Kidney (tissue), 14 donors: ENCODE results near the gene ITGAL. TPM values are rescaled to one million over a fixed set of nuclear protein-coding genes. Genes with fewer than 3 reads are reported as not detected.

Experiments
- DNase-seq, 5 donors: peaks; one replicate each; pipeline ENCODE4 v3.0.0-alpha.2; 2013 to 2020
- FAIRE-seq: peaks from 2 replicates; lab custom pipeline; 2012; peaks lifted over from hg19 to GRCh38; lab: Jason Lieb, UNC
- H3K27ac ChIP-seq, 2 donors: one replicate each; pipeline ENCODE4 v1.7.0; 2013; ENCODE audit warnings: low read depth in 2 of 2, low read length in 2 of 2, inconsistent platforms in 1 of 2
- H3K27me3 ChIP-seq: one replicate; pipeline ENCODE4 v1.7.1; 2013; ENCODE audit warnings: low read length, inconsistent platforms; ENCODE audit not compliant: control insufficient read depth, insufficient read depth
- H3K36me3 ChIP-seq, 3 donors: one replicate each; pipeline versions ENCODE4 v1.7.0 to v1.7.1; 2013; ENCODE audit warnings: low read length in 3 of 3, control low read depth in 1 of 3, inconsistent platforms in 1 of 3; ENCODE audit not compliant: insufficient read depth in 3 of 3, control insufficient read depth in 2 of 3
- H3K4me1 ChIP-seq, 3 donors: one replicate each; pipeline versions ENCODE4 v1.7.0 to v1.7.1; 2013; ENCODE audit warnings: low read length in 3 of 3, inconsistent platforms in 1 of 3, low read depth in 1 of 3; ENCODE audit not compliant: control insufficient read depth in 2 of 3, insufficient read depth in 2 of 3
- H3K4me3 ChIP-seq, 3 donors: one replicate each; pipeline versions ENCODE4 v1.7.0 to v1.8.1; 2013; ENCODE audit warnings: low read length in 3 of 3, control low read depth in 1 of 3, inconsistent platforms in 1 of 3
- H3K9ac ChIP-seq, 3 donors: one replicate each; pipeline versions ENCODE4 v1.7.0 to v1.7.1; 2013; ENCODE audit warnings: low read length in 3 of 3, control low read depth in 1 of 3, inconsistent platforms in 1 of 3
- H3K9me3 ChIP-seq, 3 donors: one replicate each; pipeline versions ENCODE4 v1.7.0 to v1.7.1; 2013; ENCODE audit warnings: low read length in 3 of 3, control low read depth in 1 of 3, inconsistent platforms in 1 of 3; ENCODE audit not compliant: control insufficient read depth in 2 of 3, insufficient read depth in 1 of 3
- intact Hi-C: fragments of 100-400 bp; cut with DNase I; formaldehyde crosslinking; loops from one replicate; pipeline ENCODE4 v1.11.1; 2022
- polyA plus RNA-seq: library from polyadenylated mRNA; stranded (reverse); fragments of 350-450 nt; fragmentation: Illumina TruSeq; extraction: RNeasy Lipid Tissue Mini Kit (QIAGEN cat#74804); gene quantifications from one replicate; pipeline ENCODE4 v1.2.3, GENCODE V29; 2014; ENCODE audit warnings: low read depth, low replicate concordance; ENCODE audit not compliant: insufficient read depth
- total RNA-seq: library from RNA; stranded (reverse); fragmentation: NEBNext Ultra II Directional; extraction: Animal tissue kit (Norgen Biotek cat#: 25700); gene quantifications from one replicate; pipeline ENCODE4 v1.2.1, GENCODE V29; 2021
- TF ChIP-seq, protein P1 (sequence below): IDR thresholded peaks from 3 replicates; pipeline ENCODE4 v1.5.1; 2012; ENCODE audit warnings: mild to moderate bottlenecking, moderate library complexity, borderline replicate concordance; ENCODE audit not compliant: insufficient read depth; ENCODE audit errors: extremely low read depth
- donor health status: control.
- donor health status: control.
- donor health status: control.
- donor health status: control.
- donor health status: control.
- donor health status: DM: yes; HTN: yes; CAD: no.
- donor health status: Normal renal cell carcinoma (clear cell type).

ITGAL gene
- total and polyA plus RNA-seq, 2 donors from 2014 or later = 0.56 to 19.6 TPM

DNA sequence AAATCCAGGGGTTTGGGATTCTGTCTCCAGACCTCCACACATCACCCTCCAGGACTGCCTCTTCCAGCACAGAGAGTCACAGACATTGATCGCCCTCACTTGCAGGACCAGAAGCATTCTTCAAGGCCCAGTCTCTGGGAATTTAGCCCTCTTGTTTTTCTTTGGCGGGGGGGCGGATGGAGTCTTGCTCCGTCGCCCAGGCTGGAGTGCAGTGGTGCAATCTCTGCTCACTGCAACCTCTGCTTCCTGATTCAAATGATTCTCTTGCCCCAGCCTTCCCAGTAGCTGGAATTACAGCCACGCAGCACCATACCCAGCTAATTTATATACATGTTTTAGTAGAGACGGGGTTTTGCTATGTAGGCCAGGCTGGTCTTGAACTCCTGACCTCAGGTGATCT lies 8.5 kb upstream of the ITGAL start:
- intact Hi-C loops = no loop called here
- DNase-seq (no peak), FAIRE-seq (no peak)
- Histone ChIP-seq H3K36me3 (no peaks in the 10 kb centered on the region), H3K9me3 (no peaks in the 10 kb centered on the region), H3K27ac (no peak overlapping the region), H3K9ac (no peak overlapping the region), H3K27me3 (no peaks in the 10 kb centered on the region), H3K4me3 (no peak overlapping the region), H3K4me1 (no peaks in the 10 kb centered on the region)
- TF ChIP-seq, protein P1, sequence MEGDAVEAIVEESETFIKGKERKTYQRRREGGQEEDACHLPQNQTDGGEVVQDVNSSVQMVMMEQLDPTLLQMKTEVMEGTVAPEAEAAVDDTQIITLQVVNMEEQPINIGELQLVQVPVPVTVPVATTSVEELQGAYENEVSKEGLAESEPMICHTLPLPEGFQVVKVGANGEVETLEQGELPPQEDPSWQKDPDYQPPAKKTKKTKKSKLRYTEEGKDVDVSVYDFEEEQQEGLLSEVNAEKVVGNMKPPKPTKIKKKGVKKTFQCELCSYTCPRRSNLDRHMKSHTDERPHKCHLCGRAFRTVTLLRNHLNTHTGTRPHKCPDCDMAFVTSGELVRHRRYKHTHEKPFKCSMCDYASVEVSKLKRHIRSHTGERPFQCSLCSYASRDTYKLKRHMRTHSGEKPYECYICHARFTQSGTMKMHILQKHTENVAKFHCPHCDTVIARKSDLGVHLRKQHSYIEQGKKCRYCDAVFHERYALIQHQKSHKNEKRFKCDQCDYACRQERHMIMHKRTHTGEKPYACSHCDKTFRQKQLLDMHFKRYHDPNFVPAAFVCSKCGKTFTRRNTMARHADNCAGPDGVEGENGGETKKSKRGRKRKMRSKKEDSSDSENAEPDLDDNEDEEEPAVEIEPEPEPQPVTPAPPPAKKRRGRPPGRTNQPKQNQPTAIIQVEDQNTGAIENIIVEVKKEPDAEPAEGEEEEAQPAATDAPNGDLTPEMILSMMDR = no peak

DNA sequence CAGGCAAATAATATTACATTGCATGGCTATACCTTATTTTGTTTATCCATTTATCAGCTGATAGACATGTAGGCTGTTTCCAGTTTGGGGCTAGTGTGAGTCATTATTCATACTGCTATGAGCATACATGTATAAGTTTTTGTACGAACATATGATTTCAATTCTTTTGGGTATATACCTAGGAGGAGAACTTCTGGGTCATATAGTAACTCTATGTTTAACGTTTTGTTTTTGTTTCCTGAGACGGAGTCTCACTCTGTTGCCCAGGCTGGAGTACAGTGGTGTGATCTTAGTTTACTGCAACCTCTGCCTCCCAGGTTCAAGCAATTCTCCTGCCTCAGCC lies 2.4 kb upstream of the ITGAL start:
- Histone ChIP-seq H3K4me3 (no peak overlapping the region), H3K27me3 (no peaks in the 10 kb centered on the region), H3K27ac (no peak overlapping the region), H3K9ac (no peak overlapping the region), H3K4me1 (no peaks in the 10 kb centered on the region), H3K9me3 (no peaks in the 10 kb centered on the region), H3K36me3 (no peaks in the 10 kb centered on the region)
- no peak for DNase-seq
- intact Hi-C loops = no loop called here
- no peak for FAIRE-seq
- TF ChIP-seq, protein P1 = no peak

DNA sequence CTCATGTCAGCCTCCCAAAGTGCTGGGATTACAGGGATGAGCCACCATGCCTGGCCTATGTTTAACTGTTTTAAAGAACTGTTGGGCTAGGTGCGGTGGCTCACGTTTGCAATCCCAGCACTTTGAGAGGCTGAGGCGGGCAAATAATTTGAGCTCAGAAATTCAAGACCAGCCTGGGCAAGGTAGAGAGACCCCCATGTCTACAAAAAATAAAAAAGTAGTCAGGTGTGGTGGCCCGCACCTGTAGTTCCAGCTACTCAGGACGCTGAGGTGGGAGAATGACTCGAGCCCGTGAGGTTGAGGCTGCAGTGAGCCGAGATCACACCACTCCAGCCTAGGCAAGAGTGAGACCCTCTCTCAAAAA lies 1.9 kb upstream of the ITGAL start:
- Histone ChIP-seq H3K9me3 (no peaks in the 10 kb centered on the region), H3K36me3 (no peaks in the 10 kb centered on the region), H3K27me3 (no peaks in the 10 kb centered on the region), H3K27ac (no peak overlapping the region), H3K4me3 (no peak overlapping the region), H3K4me1 (no peaks in the 10 kb centered on the region), H3K9ac (no peak overlapping the region)
- TF ChIP-seq, protein P1 = no peak
- DNase-seq (no peak), FAIRE-seq (no peak)
- intact Hi-C loops = no loop called here
